ENCODE results near the gene LCE1D.

Gene LCE1D

GRCh38 chr1:152811671-152812070 lies 15.2 kb downstream of the LCE1D start, which contains the start of gene LCE1B:
Gene LCE1B, plus strand, starts transcription at chr1:152811971. Its CDS starts 476 bp downstream, at chr1:152812447.
- no peak for DNase-seq (ENCODE audit: low read depth)

- DNase-seq (ENCODE audit: low read depth), result no peak
Observed at GRCh38 chr1:152817309-152817708, 20.8 kb downstream of the LCE1D start.

GRCh38 chr1:152823294-152823693 lies 26.8 kb downstream of the LCE1D start:
- no peak for DNase-seq (ENCODE audit: low read depth)

- no peak for DNase-seq (ENCODE audit: low read depth)
Observed at GRCh38 chr1:152824964-152825363, 28.4 kb downstream of the LCE1D start.

- no peak for DNase-seq (ENCODE audit: low read depth)
Observed at GRCh38 chr1:152827173-152827572, 30.7 kb downstream of the LCE1D start, which contains the start of gene LCE1A. Gene LCE1A, plus strand, starts transcription at chr1:152827473. Its CDS starts 0 bp downstream, at chr1:152827473.

- DNase-seq (ENCODE audit: low read depth), result no peak
Observed at GRCh38 chr1:152836870-152837269, 40.3 kb downstream of the LCE1D start.

- DNase-seq (ENCODE audit: low read depth), result no peak
Observed at GRCh38 chr1:152842556-152842955, 46.0 kb downstream of the LCE1D start, which contains the start of gene LCE6A. Gene LCE6A, plus strand, starts transcription at chr1:152842856. Its CDS starts 665 bp downstream, at chr1:152843521.
